ENCODE measurements around the gene GPATCH2. TPM values are rescaled to one million over a fixed set of nuclear protein-coding genes. Genes with fewer than 3 reads are reported as not detected.
A peak's percentile ranks its signal among the peaks of the same experiment; 100 is the strongest.

Gene GPATCH2
- total and polyA plus RNA-seq, 12 donors = 2.3 to 10.6 (median 7.3) TPM

DNA sequence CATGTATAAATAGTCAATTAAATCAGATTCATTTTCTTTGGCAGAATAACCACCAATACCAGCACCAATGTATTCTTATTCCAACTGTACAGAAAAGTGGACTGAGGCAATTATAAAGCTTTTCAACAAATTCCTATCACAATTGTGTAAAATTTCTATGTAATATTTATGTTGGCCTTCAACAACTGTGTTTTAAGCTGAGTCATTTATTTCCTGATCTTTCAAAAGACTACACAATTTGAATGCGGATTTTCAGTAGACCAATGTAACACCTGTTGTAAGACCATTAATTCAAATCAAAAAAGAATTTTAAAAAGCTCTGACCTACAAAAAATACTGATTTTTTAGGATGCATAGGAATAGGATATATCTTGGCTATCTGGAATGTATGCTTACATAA, 25.5 kb downstream of the GPATCH2 start:
- H3K36me3 ChIP-seq = peaks cover 0 to 49% (median 8%) of the 10 kb centered on the region in 9 donors
- TF ChIP-seq, protein P1, sequence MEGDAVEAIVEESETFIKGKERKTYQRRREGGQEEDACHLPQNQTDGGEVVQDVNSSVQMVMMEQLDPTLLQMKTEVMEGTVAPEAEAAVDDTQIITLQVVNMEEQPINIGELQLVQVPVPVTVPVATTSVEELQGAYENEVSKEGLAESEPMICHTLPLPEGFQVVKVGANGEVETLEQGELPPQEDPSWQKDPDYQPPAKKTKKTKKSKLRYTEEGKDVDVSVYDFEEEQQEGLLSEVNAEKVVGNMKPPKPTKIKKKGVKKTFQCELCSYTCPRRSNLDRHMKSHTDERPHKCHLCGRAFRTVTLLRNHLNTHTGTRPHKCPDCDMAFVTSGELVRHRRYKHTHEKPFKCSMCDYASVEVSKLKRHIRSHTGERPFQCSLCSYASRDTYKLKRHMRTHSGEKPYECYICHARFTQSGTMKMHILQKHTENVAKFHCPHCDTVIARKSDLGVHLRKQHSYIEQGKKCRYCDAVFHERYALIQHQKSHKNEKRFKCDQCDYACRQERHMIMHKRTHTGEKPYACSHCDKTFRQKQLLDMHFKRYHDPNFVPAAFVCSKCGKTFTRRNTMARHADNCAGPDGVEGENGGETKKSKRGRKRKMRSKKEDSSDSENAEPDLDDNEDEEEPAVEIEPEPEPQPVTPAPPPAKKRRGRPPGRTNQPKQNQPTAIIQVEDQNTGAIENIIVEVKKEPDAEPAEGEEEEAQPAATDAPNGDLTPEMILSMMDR (IDR thresholded peaks at IDR 0.05) = no peak
- DNase-seq (no peak), ATAC-seq (no peak)
- H3K27me3 ChIP-seq = no peaks in the 10 kb centered on the region
- peaks cover 0 to 6% (median 0%) of the 10 kb centered on the region in 9 donors for H3K4me1 ChIP-seq
- no peak overlapping the region for H3K4me3 ChIP-seq
- WGBS, 2 donors = 97 to 100% methylated on average over 1 of the region's 1 CpG
- H3K27ac ChIP-seq = no peak overlapping the region
- no peaks in the 10 kb centered on the region for H3K9me3 ChIP-seq
- intact Hi-C loops (cut with DNase I) = no loop called here

DNA sequence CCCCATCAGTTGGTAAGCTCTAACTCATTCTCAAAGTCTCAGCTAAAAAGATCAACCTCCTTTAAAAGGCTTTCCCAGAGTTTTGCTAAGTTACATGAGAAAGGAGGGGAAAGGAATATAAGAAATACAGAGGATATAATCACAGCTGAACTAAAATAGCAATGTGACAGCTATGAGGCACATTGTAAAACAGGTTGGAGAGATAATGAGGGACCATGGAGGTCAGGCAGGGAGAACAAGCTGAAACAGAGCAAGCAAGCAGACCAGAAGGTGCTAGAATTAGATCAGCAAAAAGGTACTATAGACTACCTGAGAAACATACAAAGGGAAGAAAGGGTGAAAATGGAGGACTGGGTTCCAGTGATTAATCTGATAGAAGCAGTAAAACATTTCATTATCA, 28.5 kb downstream of the GPATCH2 start:
- no peak overlapping the region for H3K27ac ChIP-seq
- H3K27me3 ChIP-seq = no peaks in the 10 kb centered on the region
- H3K4me3 ChIP-seq = no peak overlapping the region
- DNase-seq = no peak
- peak in 3 of 8 donors; percentile 44 to 66 (median 55) for ATAC-seq
- TF ChIP-seq, protein P1 (IDR thresholded peaks at IDR 0.05) = no peak
- peaks cover 0 to 32% (median 5%) of the 10 kb centered on the region in 9 donors for H3K36me3 ChIP-seq
- intact Hi-C loops (cut with DNase I) = no loop called here
- H3K9me3 ChIP-seq = no peaks in the 10 kb centered on the region
- peaks cover 0 to 6% (median 0%) of the 10 kb centered on the region in 9 donors for H3K4me1 ChIP-seq

DNA sequence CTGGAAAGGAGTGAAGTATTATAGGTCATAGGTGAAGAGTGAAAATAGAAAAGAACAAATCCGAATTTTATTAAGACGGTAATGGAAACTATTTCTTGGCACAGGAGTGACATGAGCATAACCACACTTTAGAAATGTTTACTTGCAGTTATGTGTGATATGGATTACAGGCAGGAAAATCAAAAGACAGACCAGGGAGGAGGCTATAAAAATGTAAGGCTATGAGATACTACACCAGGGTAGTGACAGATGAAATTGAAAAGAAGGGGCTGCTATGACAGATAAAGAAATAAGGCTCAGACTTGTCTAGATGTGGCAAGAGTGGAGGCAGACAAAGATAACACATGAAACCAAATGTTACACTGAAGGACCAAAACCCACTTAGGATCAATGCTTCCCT, 31.7 kb downstream of the GPATCH2 start:
- no peaks in the 10 kb centered on the region for H3K9me3 ChIP-seq
- no peak overlapping the region for H3K4me3 ChIP-seq
- H3K27ac ChIP-seq = no peak overlapping the region
- H3K27me3 ChIP-seq = no peaks in the 10 kb centered on the region
- peaks cover 0 to 21% (median 0%) of the 10 kb centered on the region in 9 donors for H3K36me3 ChIP-seq
- ATAC-seq (no peak), DNase-seq (no peak)
- intact Hi-C loops (cut with DNase I) = no loop called here
- TF ChIP-seq, protein P1 (IDR thresholded peaks at IDR 0.05) = no peak
- peaks cover 0 to 6% (median 0%) of the 10 kb centered on the region in 9 donors for H3K4me1 ChIP-seq
- 34 to 51% methylated on average over 2 of the region's 2 CpGs for WGBS, 2 donors

DNA sequence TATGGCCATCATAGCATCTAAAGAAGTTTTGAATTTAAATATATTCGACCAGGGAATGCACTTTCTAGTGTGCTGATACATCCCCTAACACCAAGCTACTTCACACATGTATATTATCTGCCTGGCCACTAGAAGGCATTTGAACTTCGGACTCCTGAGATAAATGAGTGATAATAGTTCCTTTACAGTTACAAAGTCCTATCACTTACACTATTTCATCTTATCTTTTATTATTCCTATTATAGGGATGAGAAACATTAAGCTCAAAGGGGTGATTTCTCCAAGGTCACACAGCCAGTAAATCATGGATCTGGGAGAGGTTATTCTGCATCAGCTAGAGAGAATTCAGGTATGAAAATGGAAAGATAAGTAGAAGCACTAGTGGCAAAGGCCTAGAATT, 40.3 kb downstream of the GPATCH2 start:
- DNase-seq = no peak

More for the DNA sequence above, 40.3 kb downstream of the GPATCH2 start:
- TF ChIP-seq, protein P1 (IDR thresholded peaks at IDR 0.05) = no peak
- intact Hi-C loops (cut with DNase I) = no loop called here
- H3K36me3 ChIP-seq = peaks cover 0 to 18% (median 0%) of the 10 kb centered on the region in 9 donors
- 64 to 82% methylated on average over 2 of the region's 2 CpGs for WGBS, 2 donors
- H3K9me3 ChIP-seq = no peaks in the 10 kb centered on the region
- no peaks in the 10 kb centered on the region for H3K4me1 ChIP-seq
- no peak overlapping the region for H3K27ac ChIP-seq
- no peak overlapping the region for H3K4me3 ChIP-seq
- ATAC-seq = no peak
- H3K27me3 ChIP-seq = no peaks in the 10 kb centered on the region

All from heart right ventricle (tissue), 16 donors.